ENCODE results near the gene ADAP1.
A peak's percentile ranks its signal among the peaks of the same experiment; 100 is the strongest.
"Not testable (repeated sequence)": the region's sequence is repeated elsewhere in the genome, so short reads cannot be mapped to it uniquely, and the experiment has no call there.

The ADAP1 gene

DNA sequence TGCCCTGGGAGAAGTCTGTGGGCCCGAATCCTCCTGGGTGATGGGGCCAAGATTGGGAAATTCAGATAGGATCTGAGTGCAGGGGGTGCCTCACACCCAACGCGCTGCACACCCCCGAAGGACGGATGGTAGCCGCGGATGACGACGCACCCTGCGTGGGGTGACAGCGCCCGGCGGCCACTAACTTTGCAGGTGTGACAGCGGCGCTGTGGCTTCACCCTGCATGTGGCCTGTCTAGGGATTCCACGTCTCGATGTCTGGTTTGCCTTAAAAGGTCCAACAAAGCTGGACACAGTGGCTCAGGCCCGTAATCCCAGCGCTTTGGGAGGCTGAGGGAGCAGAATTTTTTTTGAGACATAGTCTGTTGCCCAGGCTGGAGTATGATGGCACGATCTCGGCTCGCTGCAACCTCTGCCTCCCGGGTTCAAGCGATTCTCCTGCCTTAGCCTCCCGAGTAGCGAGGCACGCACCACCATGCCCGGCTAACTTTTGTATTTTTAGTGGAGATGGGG lies 18.6 kb downstream of the ADAP1 start:
- no peak for DNase-seq

- DNase-seq: no peak
Observed at GRCh38 chr7:935164-935873, 19.2 kb downstream of the ADAP1 start.

GRCh38 chr7:934469-935163 lies 19.9 kb downstream of the ADAP1 start:
- DNase-seq: no peak

- DNase-seq: no peak
Observed at GRCh38 chr7:932651-932975, 21.9 kb downstream of the ADAP1 start.

- no peak for DNase-seq
Observed at GRCh38 chr7:931871-932650, 22.4 kb downstream of the ADAP1 start.

- no peak for DNase-seq
Observed at GRCh38 chr7:930975-931758, 23.3 kb downstream of the ADAP1 start.

GRCh38 chr7:929311-929711 lies 25.2 kb downstream of the ADAP1 start:
- DNase-seq: no peak

GRCh38 chr7:927031-927671 lies 27.3 kb downstream of the ADAP1 start:
- DNase-seq: no peak

- DNase-seq: no peak
Observed at GRCh38 chr7:926061-927030, 28.1 kb downstream of the ADAP1 start.

DNA sequence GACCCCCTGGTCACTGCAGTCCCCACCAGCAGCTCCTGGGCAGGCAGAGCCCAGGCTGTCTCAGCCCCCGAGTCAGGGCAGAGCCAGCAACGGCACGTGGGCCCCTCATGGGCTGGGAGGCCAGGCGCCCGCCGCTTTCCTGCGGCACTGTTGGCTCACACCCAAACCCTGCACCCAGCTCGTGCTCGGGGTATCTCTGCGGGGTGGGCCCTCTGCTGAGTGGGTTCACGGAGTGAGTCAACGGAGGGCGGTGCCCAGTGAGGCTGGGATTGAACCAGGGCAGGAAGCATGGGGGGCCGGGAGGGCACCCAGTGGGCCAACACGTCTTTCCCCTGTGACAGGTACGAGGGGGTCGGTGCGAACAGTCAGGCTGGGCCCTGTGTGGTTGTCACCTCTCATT lies 28.9 kb downstream of the ADAP1 start:
- DNase-seq: no peak

- no peak for DNase-seq
Observed at GRCh38 chr7:924541-925231, 29.8 kb downstream of the ADAP1 start.

GRCh38 chr7:924042-924441 lies 30.4 kb downstream of the ADAP1 start:
- DNase-seq: not testable (repeated sequence)

GRCh38 chr7:923108-924041 lies 31.1 kb downstream of the ADAP1 start:
- DNase-seq: peak; percentile 32

DNA sequence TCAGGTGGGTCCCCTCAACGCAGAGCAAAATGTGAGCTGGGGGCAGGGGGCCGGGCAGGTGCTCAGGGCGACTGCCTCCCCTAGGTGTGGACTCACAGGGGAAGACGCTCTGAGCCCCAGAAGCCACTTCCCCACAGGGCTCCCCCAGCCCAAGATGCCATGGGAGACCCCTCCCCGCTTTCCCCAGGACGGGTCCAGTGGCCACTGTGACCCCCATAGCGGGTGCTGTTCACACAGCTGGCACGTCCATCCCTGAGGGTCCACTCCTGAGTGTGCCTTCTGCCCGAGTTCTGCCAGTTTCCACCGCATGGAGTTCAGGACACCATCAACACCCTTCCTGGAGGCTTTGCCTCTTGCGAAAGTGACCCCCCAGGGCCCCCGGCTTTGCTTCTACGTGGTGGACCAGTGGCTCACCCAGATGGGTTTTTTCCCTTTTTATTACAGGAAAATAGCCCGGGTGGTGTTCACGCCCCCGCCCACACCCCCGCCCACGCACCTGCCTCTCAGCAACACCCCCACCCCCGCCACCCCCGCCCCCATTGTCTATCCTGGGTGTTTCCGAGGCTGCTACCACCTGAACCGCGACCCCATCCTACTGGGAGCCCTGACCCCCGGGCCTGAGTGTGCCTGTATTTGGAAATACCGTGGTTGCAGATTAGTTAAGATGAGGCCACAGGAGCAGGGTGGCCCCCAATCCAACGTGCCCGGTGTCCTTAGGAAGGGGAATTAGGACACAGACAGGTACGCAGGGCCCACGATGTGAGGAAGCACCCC lies 32.0 kb downstream of the ADAP1 start:
- DNase-seq: no peak

DNA sequence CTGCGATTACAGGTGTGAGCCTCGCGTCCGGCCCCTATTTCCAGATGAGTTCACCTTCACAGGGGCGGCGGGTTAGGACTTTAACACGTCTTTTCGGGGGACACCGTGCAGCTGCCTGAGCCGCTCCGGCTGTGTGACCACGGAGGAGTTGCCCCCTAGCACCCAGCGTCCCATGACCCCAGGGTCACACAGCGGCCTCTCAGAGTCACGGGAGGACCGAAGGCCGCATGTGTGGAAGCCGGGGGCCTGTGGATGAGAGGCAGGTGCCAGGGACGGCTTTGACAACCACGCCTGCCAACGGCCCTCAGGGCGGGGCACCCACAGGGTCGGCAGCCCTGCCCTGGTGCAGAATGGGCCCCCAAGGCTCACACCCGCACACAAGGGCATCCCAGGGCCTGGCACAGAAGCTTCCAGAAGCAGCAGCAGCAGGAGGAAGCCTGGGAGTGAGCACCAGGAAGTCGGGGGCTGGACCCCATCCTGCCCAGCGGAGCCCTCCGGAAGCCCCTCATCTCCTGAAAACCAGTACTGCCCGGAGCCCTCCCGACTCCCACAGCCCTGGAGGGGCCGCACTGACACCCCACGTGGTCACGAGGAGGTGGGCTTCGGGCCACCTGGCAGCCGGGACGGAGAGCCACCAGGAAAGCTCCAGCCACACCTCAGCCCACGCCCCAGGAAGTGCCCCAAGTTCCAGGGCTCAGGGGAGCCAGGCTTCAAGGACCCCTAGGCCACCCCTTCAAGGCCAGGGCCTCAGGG lies 32.7 kb downstream of the ADAP1 start:
- DNase-seq: no peak

GRCh38 chr7:921071-921461 lies 33.4 kb downstream of the ADAP1 start:
- no peak for DNase-seq

GRCh38 chr7:920351-921070 lies 34.0 kb downstream of the ADAP1 start:
- no peak for DNase-seq

Measured in fibroblast of upper back skin (primary cell).